ENCODE results near the gene USP20. TPM values are rescaled to one million over a fixed set of nuclear protein-coding genes. Genes with fewer than 3 reads are reported as not detected.

USP20 gene
- total and polyA plus RNA-seq, 4 donors: 15.9 to 108 (median 45.3) TPM

- DNase-seq (no peak), ATAC-seq (ENCODE audit: low FRiP score) (no peak)
- Histone ChIP-seq H3K4me3 (ENCODE audit: low read length in 2 of 2) (no peak overlapping the region), H3K36me3 (ENCODE audit: control insufficient read depth in 1 of 2, insufficient read depth in 2 of 2, low read length in 1 of 2) (no peaks in the 10 kb centered on the region), H3K27me3 (ENCODE audit: control insufficient read depth in 1 of 2, insufficient read depth in 2 of 2, low read length in 1 of 2) (no peaks in the 10 kb centered on the region), H3K9me3 (ENCODE audit: control insufficient read depth, low read length) (no peaks in the 10 kb centered on the region), H3K4me1 (ENCODE audit: control insufficient read depth in 1 of 2, insufficient read depth in 2 of 2, low read length in 2 of 2) (no peaks in the 10 kb centered on the region), H3K27ac (ENCODE audit: low read depth in 1 of 2, low read length in 2 of 2) (no peak overlapping the region)
- intact Hi-C loops (cut with DNase I): no loop called here
- 62 to 65% methylated on average over 4 of the region's 4 CpGs for WGBS, 2 donors
Measured at GRCh38 chr9:129841071-129841470, 5.8 kb downstream of the USP20 start.

GRCh38 chr9:129845373-129845772 is 10.1 kb downstream of the USP20 start:
- Histone ChIP-seq H3K27me3 (ENCODE audit: control insufficient read depth in 1 of 2, insufficient read depth in 2 of 2, low read length in 1 of 2) (no peaks in the 10 kb centered on the region), H3K4me1 (ENCODE audit: control insufficient read depth in 1 of 2, insufficient read depth in 2 of 2, low read length in 2 of 2) (no peaks in the 10 kb centered on the region), H3K27ac (ENCODE audit: low read depth in 1 of 2, low read length in 2 of 2) (no peak overlapping the region), H3K9me3 (ENCODE audit: control insufficient read depth, low read length) (no peaks in the 10 kb centered on the region), H3K36me3 (ENCODE audit: control insufficient read depth in 1 of 2, insufficient read depth in 2 of 2, low read length in 1 of 2) (no peaks in the 10 kb centered on the region), H3K4me3 (ENCODE audit: low read length in 2 of 2) (no peak overlapping the region)
- DNase-seq (no peak), ATAC-seq (ENCODE audit: low FRiP score) (no peak)
- intact Hi-C loops (cut with DNase I): no loop called here
- WGBS, 2 donors: 66% methylated on average over 2 of the region's 2 CpGs

DNA sequence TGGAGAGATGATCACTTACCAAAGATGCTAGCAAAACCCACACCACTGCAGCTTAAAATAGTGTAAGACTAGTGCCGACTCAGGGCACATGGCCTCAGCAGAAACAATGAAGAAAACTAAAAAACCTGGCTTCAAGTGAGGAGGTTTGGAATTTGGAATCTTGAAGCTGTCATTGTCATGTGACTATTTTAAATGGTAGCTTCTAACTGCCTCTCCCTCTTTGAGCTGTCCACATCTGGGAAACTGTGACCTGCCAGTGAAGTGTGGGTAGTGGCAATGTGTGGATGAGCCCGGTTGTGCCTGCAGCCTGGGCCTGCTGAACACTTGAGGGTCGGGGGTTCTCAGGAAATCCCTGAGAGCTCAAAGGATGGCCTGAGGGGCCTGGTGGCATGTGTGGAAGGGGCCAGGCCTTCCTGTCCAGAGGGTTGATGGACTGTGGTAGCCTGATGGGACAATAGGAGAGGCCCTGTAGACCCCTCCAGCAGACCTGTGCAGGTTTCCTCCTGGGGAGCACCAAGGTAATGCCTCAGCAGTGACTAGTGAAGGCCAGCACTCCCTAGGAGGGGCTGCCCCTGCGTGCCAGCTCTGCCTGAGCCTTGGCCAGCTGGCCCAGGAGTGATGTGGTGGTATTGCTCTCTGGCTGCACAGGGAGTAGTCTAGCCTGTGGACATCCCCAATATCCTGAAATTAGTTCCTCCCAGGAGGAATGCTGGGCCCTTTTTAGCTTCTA is 13.6 kb downstream of the USP20 start:
- Histone ChIP-seq H3K27me3 (ENCODE audit: control insufficient read depth in 1 of 2, insufficient read depth in 2 of 2, low read length in 1 of 2) (no peaks in the 10 kb centered on the region), H3K9me3 (ENCODE audit: control insufficient read depth, low read length) (no peaks in the 10 kb centered on the region), H3K4me1 (ENCODE audit: control insufficient read depth in 1 of 2, insufficient read depth in 2 of 2, low read length in 2 of 2) (no peaks in the 10 kb centered on the region), H3K27ac (ENCODE audit: low read depth in 1 of 2, low read length in 2 of 2) (peak overlapping the region; percentile 2 to 100), H3K36me3 (ENCODE audit: control insufficient read depth in 1 of 2, insufficient read depth in 2 of 2, low read length in 1 of 2) (peaks cover 0 to 6% of the 10 kb centered on the region in 2 donors), H3K4me3 (ENCODE audit: low read length in 2 of 2) (no peak overlapping the region)
- no peak for ATAC-seq (ENCODE audit: low FRiP score)
- intact Hi-C loops (cut with DNase I): no loop called here
- 39 to 42% methylated on average over 4 of the region's 4 CpGs for WGBS, 2 donors
- DNase-seq: peak in 1 of 2 donors; percentile 75

DNA sequence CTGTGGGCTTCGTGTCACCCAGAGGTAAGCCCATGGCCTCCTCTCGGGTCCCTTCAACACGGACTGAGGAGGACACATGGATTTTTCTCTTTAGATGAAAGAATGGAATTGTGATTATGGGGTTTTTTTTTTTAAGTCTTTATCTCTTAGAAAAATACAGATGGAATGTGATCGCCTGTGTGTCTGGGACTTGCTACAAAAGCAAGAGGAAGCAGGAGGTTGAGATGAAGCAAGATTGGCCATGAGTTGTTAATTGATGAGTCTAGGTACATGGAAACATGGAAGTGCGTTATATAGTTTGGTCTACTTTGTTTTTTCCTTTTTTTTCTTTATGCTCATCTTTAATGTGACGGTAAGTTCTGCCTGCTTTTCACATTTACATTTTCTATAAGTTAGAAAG is 14.6 kb downstream of the USP20 start:
- ATAC-seq (ENCODE audit: low FRiP score): no peak
- Histone ChIP-seq H3K4me3 (ENCODE audit: low read length in 2 of 2) (no peak overlapping the region), H3K9me3 (ENCODE audit: control insufficient read depth, low read length) (no peaks in the 10 kb centered on the region), H3K4me1 (ENCODE audit: control insufficient read depth in 1 of 2, insufficient read depth in 2 of 2, low read length in 2 of 2) (no peaks in the 10 kb centered on the region), H3K27me3 (ENCODE audit: control insufficient read depth in 1 of 2, insufficient read depth in 2 of 2, low read length in 1 of 2) (no peaks in the 10 kb centered on the region), H3K27ac (ENCODE audit: low read depth in 1 of 2, low read length in 2 of 2) (peak overlapping the region; percentile 89 to 100), H3K36me3 (ENCODE audit: control insufficient read depth in 1 of 2, insufficient read depth in 2 of 2, low read length in 1 of 2) (peaks cover 0 to 6% of the 10 kb centered on the region in 2 donors)
- DNase-seq: no peak
- 62 to 63% methylated on average over 6 of the region's 6 CpGs for WGBS, 2 donors
- intact Hi-C loops (cut with DNase I): no loop called here

- no peaks in the 10 kb centered on the region for H3K27me3 ChIP-seq (ENCODE audit: control insufficient read depth in 1 of 2, insufficient read depth in 2 of 2, low read length in 1 of 2)
- H3K9me3 ChIP-seq (ENCODE audit: control insufficient read depth, low read length): no peaks in the 10 kb centered on the region
- ATAC-seq (ENCODE audit: low FRiP score) (peak; percentile 51), DNase-seq (peak in 1 of 2 donors; percentile 76)
- H3K36me3 ChIP-seq (ENCODE audit: control insufficient read depth in 1 of 2, insufficient read depth in 2 of 2, low read length in 1 of 2): peaks cover 0 to 6% of the 10 kb centered on the region in 2 donors
- no peak overlapping the region for H3K4me3 ChIP-seq (ENCODE audit: low read length in 2 of 2)
- peaks cover 0 to under 1% of the 10 kb centered on the region in 2 donors for H3K4me1 ChIP-seq (ENCODE audit: control insufficient read depth in 1 of 2, insufficient read depth in 2 of 2, low read length in 2 of 2)
- H3K27ac ChIP-seq (ENCODE audit: low read depth in 1 of 2, low read length in 2 of 2): peak overlapping the region; percentile 89 to 100
- WGBS, 2 donors: 9 to 13% methylated on average over 6 of the region's 6 CpGs
- intact Hi-C loops (cut with DNase I): no loop called here
Measured at GRCh38 chr9:129850821-129851550, 15.7 kb downstream of the USP20 start.

- Histone ChIP-seq H3K27ac (ENCODE audit: low read depth in 1 of 2, low read length in 2 of 2) (peak overlapping the region; percentile 33 to 66), H3K9me3 (ENCODE audit: control insufficient read depth, low read length) (no peaks in the 10 kb centered on the region), H3K4me3 (ENCODE audit: low read length in 2 of 2) (no peak overlapping the region), H3K4me1 (ENCODE audit: control insufficient read depth in 1 of 2, insufficient read depth in 2 of 2, low read length in 2 of 2) (peaks cover 0 to 7% of the 10 kb centered on the region in 2 donors), H3K36me3 (ENCODE audit: control insufficient read depth in 1 of 2, insufficient read depth in 2 of 2, low read length in 1 of 2) (peaks cover 0 to 6% of the 10 kb centered on the region in 2 donors), H3K27me3 (ENCODE audit: control insufficient read depth in 1 of 2, insufficient read depth in 2 of 2, low read length in 1 of 2) (no peaks in the 10 kb centered on the region)
- ATAC-seq (ENCODE audit: low FRiP score) (no peak), DNase-seq (peak in 1 of 2 donors; percentile 69)
- 71 to 77% methylated on average over 5 of the region's 5 CpGs for WGBS, 2 donors
- intact Hi-C loops (cut with DNase I): no loop called here
Measured at GRCh38 chr9:129851821-129852220, 16.6 kb downstream of the USP20 start.

DNA sequence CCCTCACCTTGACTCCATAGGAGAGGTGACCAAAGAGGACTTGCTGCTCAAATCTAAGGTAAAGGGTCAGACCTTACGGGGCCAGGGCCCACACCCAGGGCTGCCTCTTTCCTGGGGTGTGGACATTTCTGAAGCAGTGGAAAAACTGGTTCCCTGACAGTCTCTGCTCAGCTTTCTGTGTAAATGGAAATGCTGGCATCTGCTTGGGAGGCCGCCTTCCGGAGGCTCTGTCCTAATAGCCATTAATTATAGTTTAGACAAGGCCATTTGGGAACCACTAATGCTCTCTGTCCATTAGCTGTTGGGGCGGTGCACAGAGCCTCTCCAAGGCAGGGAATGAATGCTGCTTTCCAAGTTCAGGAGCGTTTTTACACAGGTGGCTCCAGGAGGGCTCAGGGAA is 17.3 kb downstream of the USP20 start:
- Histone ChIP-seq H3K4me3 (ENCODE audit: low read length in 2 of 2) (no peak overlapping the region), H3K27ac (ENCODE audit: low read depth in 1 of 2, low read length in 2 of 2) (peak overlapping the region in 1 of 2 donors; percentile 55), H3K4me1 (ENCODE audit: control insufficient read depth in 1 of 2, insufficient read depth in 2 of 2, low read length in 2 of 2) (peaks cover 0 to 9% of the 10 kb centered on the region in 2 donors), H3K27me3 (ENCODE audit: control insufficient read depth in 1 of 2, insufficient read depth in 2 of 2, low read length in 1 of 2) (no peaks in the 10 kb centered on the region), H3K36me3 (ENCODE audit: control insufficient read depth in 1 of 2, insufficient read depth in 2 of 2, low read length in 1 of 2) (peaks cover 0 to 6% of the 10 kb centered on the region in 2 donors), H3K9me3 (ENCODE audit: control insufficient read depth, low read length) (no peaks in the 10 kb centered on the region)
- no peak for ATAC-seq (ENCODE audit: low FRiP score)
- intact Hi-C loops (cut with DNase I): no loop called here
- no peak for DNase-seq
- WGBS, 2 donors: 72 to 88% methylated on average over 5 of the region's 5 CpGs

GRCh38 chr9:129853614-129854013 is 18.4 kb downstream of the USP20 start:
- H3K4me3 ChIP-seq (ENCODE audit: low read length in 2 of 2): no peak overlapping the region
- intact Hi-C loops (cut with DNase I): no loop called here
- H3K27me3 ChIP-seq (ENCODE audit: control insufficient read depth in 1 of 2, insufficient read depth in 2 of 2, low read length in 1 of 2): no peaks in the 10 kb centered on the region
- no peak for DNase-seq
- no peak for ATAC-seq (ENCODE audit: low FRiP score)
- 57 to 60% methylated on average over 3 of the region's 3 CpGs for WGBS, 2 donors
- peak overlapping the region in 1 of 2 donors; percentile 32 for H3K27ac ChIP-seq (ENCODE audit: low read depth in 1 of 2, low read length in 2 of 2)
- H3K4me1 ChIP-seq (ENCODE audit: control insufficient read depth in 1 of 2, insufficient read depth in 2 of 2, low read length in 2 of 2): peaks cover 0 to 9% of the 10 kb centered on the region in 2 donors
- H3K36me3 ChIP-seq (ENCODE audit: control insufficient read depth in 1 of 2, insufficient read depth in 2 of 2, low read length in 1 of 2): peaks cover 0 to 6% of the 10 kb centered on the region in 2 donors
- no peaks in the 10 kb centered on the region for H3K9me3 ChIP-seq (ENCODE audit: control insufficient read depth, low read length)

Data from aorta (tissue), 5 donors.